ENCODE data around the gene PFKFB3.

DNA sequence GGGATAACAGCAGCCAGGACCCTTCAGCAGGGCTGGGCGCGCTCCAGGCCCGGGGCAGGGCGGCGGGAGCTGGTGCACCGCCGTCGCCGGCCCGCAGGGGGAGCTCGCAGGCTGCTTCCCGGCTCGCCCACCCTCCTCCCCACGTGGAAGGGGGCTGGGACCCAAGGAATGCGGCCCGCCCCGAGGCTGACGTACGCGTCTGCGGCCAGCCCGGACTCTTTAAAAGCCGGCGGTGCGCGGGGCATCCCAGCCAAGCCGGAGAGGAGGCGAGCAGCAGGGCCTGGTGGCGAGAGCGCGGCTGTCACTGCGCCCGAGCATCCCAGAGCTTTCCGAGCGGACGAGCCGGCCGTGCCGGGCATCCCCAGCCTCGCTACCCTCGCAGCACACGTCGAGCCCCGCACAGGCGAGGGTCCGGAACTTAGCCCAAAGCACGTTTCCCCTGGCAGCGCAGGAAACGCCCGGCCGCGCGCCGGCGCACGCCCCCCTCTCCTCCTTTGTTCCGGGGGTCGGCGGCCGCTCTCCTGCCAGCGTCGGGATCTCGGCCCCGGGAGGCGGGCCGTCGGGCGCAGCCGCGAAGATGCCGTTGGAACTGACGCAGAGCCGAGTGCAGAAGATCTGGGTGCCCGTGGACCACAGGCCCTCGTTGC lies at the start of gene PFKFB3:
- TF ChIP-seq, protein P1, sequence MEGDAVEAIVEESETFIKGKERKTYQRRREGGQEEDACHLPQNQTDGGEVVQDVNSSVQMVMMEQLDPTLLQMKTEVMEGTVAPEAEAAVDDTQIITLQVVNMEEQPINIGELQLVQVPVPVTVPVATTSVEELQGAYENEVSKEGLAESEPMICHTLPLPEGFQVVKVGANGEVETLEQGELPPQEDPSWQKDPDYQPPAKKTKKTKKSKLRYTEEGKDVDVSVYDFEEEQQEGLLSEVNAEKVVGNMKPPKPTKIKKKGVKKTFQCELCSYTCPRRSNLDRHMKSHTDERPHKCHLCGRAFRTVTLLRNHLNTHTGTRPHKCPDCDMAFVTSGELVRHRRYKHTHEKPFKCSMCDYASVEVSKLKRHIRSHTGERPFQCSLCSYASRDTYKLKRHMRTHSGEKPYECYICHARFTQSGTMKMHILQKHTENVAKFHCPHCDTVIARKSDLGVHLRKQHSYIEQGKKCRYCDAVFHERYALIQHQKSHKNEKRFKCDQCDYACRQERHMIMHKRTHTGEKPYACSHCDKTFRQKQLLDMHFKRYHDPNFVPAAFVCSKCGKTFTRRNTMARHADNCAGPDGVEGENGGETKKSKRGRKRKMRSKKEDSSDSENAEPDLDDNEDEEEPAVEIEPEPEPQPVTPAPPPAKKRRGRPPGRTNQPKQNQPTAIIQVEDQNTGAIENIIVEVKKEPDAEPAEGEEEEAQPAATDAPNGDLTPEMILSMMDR (IDR thresholded peaks at IDR 0.05; ENCODE audit: insufficient read depth, low read depth, low read length) = peak; percentile 41
- TF ChIP-seq EZH2 (IDR thresholded peaks at IDR 0.05; ENCODE audit: insufficient read depth, low read length) = no peak

Data from astrocyte (in vitro differentiated cells and primary cell).